Fibroblast of skin of abdomen (primary cell): ENCODE data around the gene TGFBR1.

Experiments used
- DNase-seq: peaks from one replicate; pipeline ENCODE4 v3.0.0-alpha.2; 2013

The TGFBR1 gene

DNA sequence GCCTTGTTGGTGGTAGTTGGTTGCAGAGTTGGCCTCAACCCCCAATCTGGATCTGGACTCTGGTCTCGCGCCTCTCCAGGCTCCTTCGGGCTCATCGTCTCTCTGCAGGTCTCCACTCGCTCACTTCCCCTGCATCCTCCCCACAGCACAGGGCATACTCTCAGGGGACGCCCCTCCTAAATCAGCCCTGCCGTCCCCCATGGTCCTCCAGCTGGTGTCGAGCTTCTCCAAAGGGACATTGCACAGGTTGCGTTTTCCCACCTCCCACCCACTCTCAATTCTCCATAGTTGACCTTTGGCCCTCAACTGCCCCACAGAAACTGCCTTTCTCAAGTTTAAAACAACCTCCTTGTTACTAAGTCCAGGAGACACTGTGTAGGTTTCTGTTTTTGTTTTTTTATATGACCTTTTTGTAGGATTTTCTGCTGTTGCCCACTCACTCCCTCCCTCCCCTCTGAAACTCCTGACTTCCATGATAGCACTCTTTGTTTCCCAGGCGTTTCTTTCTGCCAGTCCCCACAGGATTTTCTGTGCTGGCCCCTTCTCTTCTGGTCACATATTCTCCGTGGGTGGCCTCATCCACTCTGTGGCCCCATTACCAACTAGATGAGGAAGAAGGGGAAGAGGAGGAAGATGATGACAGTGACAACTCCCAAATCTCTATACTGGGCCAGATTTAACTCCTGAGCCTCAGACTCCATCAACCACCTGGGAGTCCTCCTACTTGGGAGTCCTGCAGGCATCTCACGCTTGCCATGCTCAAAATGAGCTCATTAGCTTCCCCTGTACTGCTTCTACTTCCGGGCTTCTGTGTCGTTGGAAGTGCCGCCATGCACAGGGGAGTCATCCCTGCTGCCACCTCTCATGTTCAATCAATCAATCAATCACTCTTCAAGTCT is 66.6 kb downstream of the TGFBR1 start:
- DNase-seq: no peak

DNA sequence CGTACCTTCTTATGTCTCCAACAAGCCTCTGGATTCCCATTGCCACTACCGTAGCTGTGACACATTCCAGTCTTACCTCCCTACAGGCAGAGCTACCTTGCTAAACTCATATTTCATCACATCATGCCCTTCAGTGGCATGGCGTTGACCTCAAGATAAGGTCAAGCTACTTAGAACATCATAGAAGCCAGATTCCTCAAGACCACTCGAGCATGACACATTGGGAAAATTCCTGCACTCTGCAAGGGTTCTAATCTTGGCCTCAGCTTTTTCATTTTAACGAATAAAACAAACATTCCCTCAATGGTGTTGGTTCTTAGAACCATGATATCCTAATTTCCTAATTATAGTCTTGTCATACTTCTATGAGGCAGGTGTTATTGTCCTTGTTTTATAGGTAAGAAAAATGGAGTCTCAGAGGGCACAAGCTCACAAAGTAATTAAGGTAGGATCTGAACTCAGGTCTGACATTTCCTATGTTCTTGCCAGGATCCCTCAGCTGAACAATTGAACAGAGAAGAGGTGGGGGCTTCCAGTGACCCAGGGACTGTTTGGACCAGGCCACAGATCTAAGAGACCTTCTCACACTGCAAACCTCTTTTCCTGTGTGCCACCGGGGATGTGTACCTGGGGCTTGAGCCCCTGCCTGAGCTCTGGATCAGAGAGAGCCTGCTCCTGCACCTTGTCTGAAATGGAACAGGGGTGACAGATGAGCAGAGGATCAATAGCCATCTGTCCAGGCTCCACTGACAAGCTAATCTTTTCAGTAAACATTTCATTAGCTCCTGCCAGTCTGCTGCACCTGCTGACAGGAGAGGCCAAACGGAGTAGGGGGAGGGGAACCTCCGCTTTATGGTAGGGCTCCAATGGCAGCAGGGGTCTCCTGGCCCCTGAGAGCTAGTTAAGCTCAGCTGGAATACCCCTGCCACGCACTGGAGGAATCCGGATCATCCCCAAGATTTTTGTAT is 67.5 kb downstream of the TGFBR1 start:
- DNase-seq: no peak

DNA sequence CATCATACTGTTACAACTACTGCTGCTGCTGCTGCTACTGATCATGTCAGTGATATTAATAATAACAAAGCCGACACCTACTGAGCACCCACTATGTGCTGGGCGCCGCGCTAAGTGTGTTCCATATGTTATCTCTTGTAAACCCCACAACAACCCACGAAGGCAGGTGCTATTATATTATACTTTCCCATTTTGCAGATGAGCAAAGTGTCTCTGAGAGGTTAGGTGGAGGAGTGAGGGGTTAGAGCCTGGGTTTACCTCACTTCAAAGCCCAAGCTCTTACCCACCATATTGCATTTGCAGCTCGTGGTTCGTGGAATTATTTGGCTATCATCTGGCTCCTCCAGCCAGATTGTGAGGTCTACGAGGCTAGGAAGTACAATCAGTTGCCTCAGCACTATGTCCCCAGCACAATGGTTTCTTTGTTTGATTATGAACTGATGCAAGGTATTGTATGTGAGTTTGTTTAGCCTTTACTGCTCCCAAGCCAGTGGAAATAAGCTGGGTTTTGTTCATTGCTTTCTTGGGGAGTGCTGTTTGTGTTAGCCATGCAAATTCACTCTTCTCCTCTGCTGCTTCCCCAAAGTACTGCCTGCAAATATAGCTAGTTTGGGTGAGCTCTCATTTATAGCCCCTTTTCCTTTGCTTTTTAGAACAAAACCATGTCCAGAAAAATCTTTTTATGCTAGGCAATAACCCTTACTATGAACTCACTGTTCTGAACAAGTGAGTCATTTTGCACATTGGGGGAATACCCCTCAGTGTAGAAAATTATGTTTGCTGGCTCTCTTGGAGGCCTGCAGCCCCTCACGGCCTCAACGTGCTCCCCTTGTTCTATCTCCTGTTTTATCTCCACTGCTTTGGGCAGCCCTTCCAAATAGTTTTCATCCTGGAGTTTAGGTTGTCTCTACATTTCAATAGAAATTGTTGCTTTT is 68.9 kb downstream of the TGFBR1 start:
- DNase-seq: no peak

DNA sequence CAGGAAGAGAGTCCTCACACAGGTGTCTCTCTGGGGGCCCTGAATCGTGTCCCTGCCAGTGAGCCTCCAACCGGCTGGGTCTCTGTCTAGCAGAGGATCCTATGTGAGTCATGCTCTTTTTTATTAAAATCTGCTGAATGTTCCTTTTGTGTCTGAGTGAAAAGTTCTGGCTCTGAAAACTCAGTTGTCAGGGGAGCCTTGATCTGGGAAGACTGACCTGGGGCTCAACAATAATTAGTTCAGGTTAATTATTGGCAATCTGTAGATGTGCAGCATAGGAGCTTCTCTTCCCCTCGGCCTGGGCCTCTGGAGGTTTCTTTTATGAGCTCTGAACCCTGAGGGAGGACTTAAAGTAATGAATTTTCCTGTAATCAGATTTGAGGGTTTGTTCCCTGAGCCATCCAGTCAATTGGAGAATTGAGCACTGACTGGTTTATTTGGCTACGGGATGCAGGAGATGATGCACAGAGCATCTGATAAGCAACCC is 71.7 kb downstream of the TGFBR1 start:
- no peak for DNase-seq

DNA sequence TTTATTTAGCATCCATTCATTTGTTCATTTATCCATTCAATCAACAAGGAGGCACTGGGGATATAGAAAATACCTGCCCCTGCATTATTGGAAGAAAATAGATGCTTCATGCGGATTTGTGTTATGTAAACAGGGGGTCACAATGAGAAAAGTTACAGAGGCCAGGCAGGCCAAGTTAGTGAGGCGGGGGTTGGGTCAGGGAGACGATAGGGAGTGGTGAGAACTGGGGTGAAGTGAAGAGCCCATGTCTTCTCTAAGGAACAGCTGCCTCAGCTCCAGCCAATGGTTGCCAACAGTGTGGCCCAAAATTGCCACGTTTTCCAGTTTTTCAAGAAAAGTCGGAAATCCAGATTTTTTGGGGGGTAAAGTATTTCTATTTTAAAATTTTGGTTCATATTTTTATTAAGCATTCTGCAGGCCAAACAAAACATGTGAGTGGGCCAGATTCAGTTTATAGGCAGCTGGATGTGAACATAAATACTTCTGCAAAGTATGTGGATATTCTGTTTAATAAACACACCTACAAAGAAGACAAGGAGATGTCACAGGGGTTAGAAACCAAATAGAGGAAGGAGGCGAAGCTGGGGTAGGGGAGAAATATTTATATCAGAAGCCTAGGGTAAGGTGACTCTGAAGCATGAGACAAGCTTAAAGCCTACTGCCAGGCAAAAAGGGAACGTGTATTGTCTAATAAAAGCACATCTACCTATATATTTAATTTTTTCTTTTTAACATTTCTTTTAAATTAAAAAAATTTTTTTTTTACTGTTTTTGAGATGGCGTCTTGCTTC is 72.9 kb downstream of the TGFBR1 start:
- DNase-seq: no peak

DNA sequence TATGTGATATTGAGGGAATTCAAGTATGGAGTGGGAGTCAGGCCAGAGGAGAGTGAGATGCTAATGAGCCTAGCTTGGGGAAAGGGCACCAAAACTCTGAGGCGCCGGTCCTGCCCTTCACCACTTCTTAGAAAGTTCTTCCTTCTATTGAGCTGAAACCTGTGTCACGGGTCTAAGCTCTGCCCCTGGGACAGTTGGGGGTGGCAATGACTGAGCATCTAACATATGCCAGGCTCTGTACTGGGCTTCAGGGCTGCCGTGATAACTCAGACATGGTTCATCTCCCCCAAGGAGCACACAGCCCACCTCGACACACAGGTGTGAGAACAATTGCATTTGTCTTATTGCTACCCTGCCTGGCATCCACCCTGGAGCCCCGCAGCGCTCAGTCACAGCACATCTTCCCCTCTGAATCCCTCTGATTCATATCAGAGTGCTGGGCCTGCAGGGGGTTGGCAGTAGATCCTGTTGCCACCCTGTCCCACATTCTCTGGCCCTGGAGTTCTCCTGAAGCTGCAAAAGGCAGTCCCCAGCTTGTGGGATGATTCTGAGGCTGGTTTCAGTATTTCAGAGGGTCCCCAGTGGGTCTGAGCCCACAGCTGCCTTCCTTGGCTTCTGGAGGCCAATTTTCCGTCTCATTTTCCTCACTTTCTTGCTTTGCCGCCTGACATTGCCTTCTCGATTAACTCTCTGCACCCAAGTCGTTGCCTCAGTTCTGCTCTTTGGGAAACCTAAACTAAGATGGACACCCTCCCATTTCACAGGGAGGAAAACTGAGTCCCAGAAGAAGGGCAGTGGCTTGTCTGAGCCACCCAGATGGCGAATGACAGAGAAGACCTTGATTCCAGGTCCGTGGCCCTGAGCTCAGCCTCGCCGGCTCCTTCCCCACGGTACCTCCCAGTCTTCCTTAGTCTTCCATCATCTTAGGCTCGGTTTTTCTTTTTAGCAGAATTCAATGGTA is 74.3 kb downstream of the TGFBR1 start:
- no peak for DNase-seq

DNA sequence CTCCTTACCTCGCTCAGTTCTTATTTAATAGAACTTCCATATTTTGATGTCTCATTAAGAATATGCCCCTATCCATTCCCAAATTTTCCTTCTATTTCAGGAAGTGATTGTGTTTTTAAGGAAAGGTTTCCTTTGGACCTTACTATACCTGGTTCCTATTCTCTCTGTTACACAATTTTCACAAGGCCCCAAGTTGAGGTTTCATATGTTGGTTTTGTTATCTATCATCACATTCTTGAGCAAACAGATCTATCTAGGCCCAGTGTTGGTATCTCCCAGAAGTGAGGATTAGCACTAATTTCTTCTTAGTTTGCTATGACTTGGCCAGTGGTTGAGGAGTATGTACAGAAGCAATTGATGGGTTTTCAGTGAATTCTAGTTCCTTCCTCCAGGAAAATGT is 75.3 kb downstream of the TGFBR1 start:
- DNase-seq: no peak

DNA sequence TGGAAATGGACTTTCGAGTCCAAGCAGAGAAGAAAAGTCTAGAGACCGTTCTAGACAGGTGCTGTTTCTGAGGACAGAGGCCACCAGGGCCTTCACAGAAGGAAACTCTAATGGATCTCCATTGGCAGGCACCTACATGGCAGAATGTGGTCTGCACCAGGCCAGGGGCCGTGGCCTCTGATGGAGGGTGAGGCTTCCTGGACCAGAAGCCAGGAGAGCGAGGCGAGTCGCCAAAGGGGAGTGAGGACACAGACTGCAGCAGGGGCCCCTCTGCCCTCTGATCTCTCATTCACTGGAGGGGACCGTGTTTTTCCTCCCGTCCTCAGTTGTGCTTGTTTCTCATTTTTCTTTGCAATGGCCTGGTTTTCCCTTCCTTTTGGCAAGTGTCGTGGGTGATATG is 75.7 kb downstream of the TGFBR1 start:
- no peak for DNase-seq

DNA sequence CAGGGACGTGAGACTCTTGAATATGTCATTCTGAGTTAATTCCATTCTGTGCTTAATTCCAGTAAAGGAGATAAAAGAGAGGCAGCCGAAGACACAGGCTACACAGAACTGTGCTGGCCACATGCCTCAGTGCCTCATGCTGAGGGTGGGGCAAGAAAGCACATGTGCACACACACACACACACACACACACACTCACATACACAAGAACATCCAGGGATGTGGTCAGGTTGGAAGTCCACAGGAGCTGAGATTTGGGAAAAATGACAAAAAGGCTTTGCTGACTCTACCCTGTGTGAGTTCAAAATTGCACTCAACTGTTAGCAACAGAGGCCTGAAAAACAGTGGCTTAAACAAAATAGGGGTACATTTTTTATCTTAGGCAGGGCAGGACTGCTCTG is 76.3 kb downstream of the TGFBR1 start:
- DNase-seq: peak; percentile 24

DNA sequence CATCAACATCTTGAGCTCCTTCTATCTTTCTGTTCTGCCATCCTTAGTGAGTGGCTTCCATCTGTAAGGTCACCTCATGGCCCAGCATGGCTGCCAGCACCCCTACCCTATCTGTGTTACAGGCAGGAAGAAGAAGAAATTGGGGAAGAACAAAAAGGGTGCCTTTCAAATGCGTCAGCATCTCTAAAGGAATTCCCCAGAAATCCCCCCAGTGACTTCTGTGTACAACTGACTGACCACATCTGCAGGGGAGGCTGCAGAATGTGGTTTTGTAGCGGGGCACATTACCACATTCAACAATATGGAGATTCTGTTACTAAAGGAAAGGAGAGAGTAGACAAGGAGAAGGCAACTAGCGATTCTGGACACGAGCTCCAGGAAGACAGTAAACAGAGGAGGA is 76.7 kb downstream of the TGFBR1 start:
- peak; percentile 78 for DNase-seq

DNA sequence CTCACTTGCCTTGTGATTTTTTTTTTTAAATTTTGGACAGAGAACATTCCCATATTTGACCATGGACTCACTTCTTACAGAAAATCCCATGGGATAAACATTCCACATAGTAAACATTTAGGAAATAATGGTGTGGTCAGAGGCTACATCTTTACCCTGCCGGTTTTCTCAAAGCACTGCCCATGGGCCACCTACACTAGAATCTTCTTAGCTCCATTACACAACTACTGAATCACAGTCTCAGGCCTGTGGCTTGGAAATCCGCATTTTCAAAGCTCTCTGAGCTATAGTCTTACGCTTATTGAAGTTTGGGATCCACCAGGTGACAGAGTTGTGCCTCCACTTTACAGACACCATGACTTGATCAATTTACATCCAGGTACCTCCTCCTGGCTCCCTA is 77.4 kb downstream of the TGFBR1 start:
- DNase-seq: no peak

DNA sequence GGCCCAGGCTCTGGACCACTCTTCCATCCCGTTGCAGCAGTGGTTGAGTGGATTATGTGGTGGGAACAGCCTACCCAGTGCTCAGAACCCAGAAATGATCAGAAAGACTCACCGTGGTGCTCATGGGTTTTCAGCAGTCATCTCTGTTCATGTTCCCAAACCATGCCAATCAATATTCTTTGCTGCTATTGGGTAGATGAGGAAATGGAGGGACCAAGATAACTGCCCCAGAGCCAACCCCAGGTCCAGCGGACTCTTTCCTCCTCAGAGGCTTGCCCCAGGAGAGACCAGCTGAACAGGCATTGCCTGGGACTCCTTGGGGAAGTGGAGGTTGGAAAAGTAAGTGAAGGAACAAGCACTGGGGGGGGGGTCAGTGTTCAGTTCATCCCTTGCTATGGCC is 78.7 kb downstream of the TGFBR1 start:
- DNase-seq: no peak

DNA sequence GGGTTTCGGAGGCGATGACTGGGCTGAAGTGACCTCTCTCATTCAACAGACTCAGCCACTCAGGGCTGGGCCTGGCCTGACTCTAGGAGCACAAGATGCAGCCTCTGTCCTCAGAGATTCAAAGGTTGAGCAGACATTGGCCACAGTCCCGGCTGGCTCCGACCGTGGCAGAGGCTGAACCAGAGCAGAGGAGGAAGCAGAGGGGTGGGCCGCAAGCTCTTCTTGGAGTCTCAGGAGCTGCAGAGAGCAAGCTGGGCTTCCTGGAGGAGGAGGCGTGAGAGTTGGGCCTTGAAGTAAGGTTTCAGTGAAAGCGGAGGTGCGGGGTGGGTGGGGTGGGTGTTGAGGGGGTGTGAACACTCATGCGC is 79.2 kb downstream of the TGFBR1 start:
- no peak for DNase-seq

DNA sequence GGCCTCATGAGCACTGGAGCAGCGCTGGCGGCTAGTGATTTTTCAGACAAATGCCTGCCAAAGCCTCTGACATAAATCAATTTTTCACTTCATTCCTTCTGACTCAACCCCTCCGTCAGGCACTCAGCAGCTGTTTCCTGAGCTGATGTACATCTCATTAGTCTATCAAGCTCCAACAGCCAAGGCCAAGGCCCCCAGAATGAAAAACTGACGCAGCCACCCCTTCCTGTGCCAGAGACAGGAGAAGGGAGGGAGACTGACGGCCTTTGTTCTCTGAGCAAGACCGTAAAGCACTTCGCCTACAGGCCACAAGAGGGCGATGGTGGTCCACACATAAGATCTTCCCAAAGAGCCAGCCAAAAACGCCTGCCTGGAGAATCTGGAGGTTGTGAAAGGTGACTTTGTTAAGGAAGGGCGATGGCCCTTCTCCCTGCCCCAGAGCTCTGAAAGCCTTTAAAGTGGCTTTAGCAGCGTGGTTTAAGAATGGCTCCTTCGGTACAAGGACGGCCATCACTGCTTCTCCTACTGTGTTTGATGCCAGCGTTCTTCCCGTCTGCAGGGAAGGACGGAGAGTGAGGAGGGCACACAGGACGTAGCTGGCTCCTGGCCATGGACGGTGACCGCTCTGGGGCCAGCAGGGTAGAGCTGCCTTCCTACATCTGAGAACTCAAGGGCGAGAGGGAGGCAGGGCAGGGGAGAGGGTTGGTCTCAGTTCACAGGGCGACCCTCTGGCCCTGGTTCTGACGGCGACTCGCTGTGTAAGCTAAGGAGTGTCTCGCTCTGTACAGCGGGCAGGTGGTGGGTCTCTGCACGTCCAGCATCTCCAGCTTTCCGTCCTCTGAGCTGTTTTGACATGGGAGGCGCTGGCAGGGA is 79.8 kb downstream of the TGFBR1 start:
- DNase-seq: peak; percentile 99

DNA sequence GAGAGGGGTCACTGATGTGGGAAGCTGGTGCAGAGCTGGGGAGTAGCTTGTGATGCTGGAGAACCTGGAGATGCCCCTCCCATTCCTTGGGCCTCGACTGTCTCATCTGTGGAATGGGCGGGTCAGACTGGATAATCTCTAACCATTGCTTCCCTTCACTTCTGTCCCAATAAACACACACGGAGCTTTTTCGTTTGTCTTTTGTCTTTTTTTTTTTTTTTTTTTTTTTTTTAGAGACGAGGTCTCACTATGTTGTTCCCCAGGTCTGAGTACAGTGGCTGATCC is 80.4 kb downstream of the TGFBR1 start:
- no peak for DNase-seq

DNA sequence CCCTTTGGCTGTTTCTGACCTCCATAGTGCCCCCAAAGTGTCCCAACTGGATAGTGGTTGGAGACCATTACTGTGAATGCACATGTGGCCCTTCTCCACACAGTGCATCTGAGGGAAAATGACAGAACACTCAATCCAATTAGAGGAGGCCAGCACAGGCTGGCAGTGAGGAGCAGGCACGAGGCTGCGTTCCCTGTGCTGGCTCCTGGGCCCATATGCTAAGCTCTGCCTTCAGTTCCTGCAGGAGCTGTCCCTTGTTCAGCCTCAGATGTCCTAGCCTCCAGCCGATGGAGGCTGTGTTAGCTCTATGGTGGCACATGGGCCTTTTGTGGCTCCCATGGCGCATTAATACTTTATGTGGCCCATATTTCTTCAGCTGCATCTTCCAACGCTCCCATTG is 81.0 kb downstream of the TGFBR1 start:
- no peak for DNase-seq

DNA sequence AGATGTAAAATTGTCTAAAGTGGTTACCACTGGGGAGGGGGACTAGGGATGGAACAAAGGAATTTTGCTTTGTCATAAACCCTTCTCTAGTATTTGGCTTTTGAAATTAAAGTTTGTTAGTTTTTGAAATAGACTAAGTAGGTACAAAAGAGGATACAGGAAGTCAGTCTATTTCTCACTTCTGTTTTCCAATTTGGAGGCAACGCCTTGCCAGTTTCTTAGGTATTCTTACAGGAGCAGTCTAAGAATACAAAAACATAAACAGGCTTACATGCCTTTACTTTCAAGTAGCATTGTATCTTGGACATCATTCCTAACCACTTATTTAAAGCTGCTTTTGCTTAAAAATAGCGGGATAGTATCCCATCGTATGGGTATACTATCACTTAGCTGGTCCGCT is 82.4 kb downstream of the TGFBR1 start:
- DNase-seq: no peak

DNA sequence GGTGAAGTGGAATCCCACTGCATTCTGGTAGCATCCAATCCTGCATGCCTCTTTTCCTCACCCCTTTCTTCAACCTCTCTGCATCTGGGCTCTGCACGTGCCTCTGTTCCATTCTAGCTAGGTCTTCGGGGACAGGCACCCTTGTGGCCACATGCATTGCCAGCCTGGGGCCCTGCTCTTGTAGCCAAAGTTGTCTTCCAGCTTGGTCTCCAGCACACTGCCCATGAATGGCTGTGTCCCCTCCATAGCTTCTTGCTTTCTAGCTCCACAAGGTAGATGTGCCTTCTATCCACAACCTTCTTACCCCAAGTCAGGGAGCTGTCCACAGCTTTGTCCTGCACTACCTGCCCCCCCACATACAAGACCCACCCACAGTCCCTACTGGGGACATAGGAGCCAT is 84.3 kb downstream of the TGFBR1 start:
- DNase-seq: no peak

DNA sequence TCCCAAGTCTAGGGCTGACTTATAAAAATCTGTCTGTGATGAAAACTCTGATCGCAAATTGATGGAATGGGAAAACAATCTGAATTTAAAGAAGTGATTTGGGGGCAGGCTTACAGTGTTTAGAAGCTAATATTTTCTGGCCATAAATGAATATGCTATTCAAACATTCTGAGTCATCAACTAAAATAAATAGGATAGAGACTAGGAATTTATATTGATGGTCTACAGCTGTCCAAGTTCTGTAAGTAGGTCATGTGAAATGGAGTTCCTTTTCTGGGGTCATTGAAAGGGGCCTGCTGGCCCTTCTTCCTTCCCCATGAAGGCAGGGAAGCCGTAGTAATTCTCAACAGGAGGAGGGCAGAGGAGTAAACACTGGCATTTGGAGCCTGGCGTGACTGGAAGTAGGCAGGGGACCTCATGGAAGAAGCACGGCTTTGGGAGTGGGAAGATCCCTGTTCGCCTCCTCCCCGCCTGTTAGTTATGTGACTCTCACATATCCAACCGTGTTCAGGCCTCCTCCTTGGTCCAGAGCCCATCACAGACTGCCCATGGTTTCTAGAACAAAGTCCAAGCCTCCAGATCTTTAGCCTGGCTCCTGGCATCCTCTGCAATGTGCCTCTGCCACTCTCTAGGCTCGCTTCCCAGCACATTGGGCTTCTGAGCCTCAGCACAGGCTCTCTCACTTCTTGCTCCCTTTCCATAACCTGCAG is 85.1 kb downstream of the TGFBR1 start:
- DNase-seq: no peak
